Progenitor cell of endocrine pancreas (in vitro differentiated cells): ENCODE measurements around the gene PCBP3. TPM values are rescaled to one million over a fixed set of nuclear protein-coding genes. Genes with fewer than 3 reads are reported as not detected.

Experiments
- DNase-seq: peaks from one replicate; pipeline ENCODE4 v3.0.0; 2021; ENCODE audit warnings: low spot score; ENCODE audit not compliant: unreplicated experiment
- H3K27ac Mint-ChIP-seq: 2 replicates; pipeline ENCODE4 v1.8.0; 2021; ENCODE audit warnings: mild to moderate bottlenecking, moderate library complexity, mixed read lengths
- H3K27me3 Mint-ChIP-seq: 2 replicates; pipeline ENCODE4 v1.8.0; 2021; ENCODE audit warnings: mixed read lengths
- H3K36me3 Mint-ChIP-seq: 2 replicates; pipeline ENCODE4 v1.8.0; 2022; ENCODE audit warnings: mixed read lengths; ENCODE audit not compliant: insufficient read depth
- H3K4me1 Mint-ChIP-seq: 2 replicates; pipeline ENCODE4 v1.8.0; 2021; ENCODE audit warnings: low read depth, mixed read lengths
- H3K4me3 Mint-ChIP-seq: 2 replicates; pipeline ENCODE4 v1.8.0; 2021; ENCODE audit warnings: low read depth, mild to moderate bottlenecking, moderate library complexity, mixed read lengths
- H3K9me3 Mint-ChIP-seq: 2 replicates; pipeline ENCODE4 v1.8.0; 2021; ENCODE audit warnings: low read depth, mixed read lengths
- total RNA-seq: library from RNA; stranded (reverse); gene quantifications from 2 replicates; pipeline ENCODE4 v1.2.1, GENCODE V29; 2021
- TF ChIP-seq, protein P1 (sequence below): fragments of 200-600 bp; sonication (generic); IDR thresholded peaks from one replicate; pipeline ENCODE4 v1.5.0; 2021; ENCODE audit warnings: antibody characterized with exemption, mild to moderate bottlenecking; ENCODE audit not compliant: unreplicated experiment

The PCBP3 gene
- total RNA-seq, 1 donor from 2014 or later: 3.7 TPM

DNA sequence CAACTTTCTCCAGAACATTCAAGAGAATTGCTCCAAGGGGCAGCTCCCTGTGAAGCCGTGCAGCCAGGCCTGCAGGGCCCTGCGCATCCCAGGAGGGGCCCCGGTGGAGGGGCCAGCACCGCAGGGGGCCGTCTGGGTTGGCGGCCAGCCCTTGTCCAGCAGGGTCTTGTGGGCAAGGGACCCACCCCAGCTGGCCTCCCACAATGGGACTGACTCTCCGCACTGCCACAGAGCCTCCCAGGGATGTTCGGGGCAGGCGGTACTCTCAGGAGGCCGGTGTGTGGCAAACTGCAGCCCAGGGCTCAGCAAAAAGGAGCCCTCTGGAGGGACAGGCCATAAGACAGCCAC is 269.9 kb downstream of the PCBP3 start:
- H3K9me3 Mint-ChIP-seq: no peaks in the 10 kb centered on the region
- H3K36me3 Mint-ChIP-seq: no peaks in the 10 kb centered on the region
- no peak overlapping the region for H3K27ac Mint-ChIP-seq
- no peak overlapping the region for H3K4me3 Mint-ChIP-seq
- no peak for DNase-seq
- TF ChIP-seq, protein P1, sequence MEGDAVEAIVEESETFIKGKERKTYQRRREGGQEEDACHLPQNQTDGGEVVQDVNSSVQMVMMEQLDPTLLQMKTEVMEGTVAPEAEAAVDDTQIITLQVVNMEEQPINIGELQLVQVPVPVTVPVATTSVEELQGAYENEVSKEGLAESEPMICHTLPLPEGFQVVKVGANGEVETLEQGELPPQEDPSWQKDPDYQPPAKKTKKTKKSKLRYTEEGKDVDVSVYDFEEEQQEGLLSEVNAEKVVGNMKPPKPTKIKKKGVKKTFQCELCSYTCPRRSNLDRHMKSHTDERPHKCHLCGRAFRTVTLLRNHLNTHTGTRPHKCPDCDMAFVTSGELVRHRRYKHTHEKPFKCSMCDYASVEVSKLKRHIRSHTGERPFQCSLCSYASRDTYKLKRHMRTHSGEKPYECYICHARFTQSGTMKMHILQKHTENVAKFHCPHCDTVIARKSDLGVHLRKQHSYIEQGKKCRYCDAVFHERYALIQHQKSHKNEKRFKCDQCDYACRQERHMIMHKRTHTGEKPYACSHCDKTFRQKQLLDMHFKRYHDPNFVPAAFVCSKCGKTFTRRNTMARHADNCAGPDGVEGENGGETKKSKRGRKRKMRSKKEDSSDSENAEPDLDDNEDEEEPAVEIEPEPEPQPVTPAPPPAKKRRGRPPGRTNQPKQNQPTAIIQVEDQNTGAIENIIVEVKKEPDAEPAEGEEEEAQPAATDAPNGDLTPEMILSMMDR: no peak
- H3K4me1 Mint-ChIP-seq: peaks cover 10% of the 10 kb centered on the region
- no peaks in the 10 kb centered on the region for H3K27me3 Mint-ChIP-seq

GRCh38 chr21:45913886-45914285 is 270.4 kb downstream of the PCBP3 start:
- H3K4me1 Mint-ChIP-seq: peaks cover 10% of the 10 kb centered on the region
- H3K4me3 Mint-ChIP-seq: no peak overlapping the region
- H3K9me3 Mint-ChIP-seq: no peaks in the 10 kb centered on the region
- no peaks in the 10 kb centered on the region for H3K27me3 Mint-ChIP-seq
- DNase-seq: no peak
- no peaks in the 10 kb centered on the region for H3K36me3 Mint-ChIP-seq
- TF ChIP-seq, protein P1: no peak
- no peak overlapping the region for H3K27ac Mint-ChIP-seq

GRCh38 chr21:45914321-45914845 is 270.9 kb downstream of the PCBP3 start:
- no peaks in the 10 kb centered on the region for H3K36me3 Mint-ChIP-seq
- no peak for DNase-seq
- no peaks in the 10 kb centered on the region for H3K9me3 Mint-ChIP-seq
- H3K4me3 Mint-ChIP-seq: no peak overlapping the region
- TF ChIP-seq, protein P1: no peak
- peaks cover 10% of the 10 kb centered on the region for H3K4me1 Mint-ChIP-seq
- no peaks in the 10 kb centered on the region for H3K27me3 Mint-ChIP-seq
- H3K27ac Mint-ChIP-seq: peak overlapping the region; percentile 29

GRCh38 chr21:45916011-45916840 is 272.7 kb downstream of the PCBP3 start:
- Mint-ChIP-seq H3K36me3 (no peaks in the 10 kb centered on the region), H3K4me3 (no peak overlapping the region), H3K27me3 (no peaks in the 10 kb centered on the region), H3K27ac (no peak overlapping the region), H3K4me1 (peaks cover 14% of the 10 kb centered on the region), H3K9me3 (no peaks in the 10 kb centered on the region)
- DNase-seq: no peak
- TF ChIP-seq, protein P1: no peak

GRCh38 chr21:45917241-45917640 is 273.7 kb downstream of the PCBP3 start:
- Mint-ChIP-seq H3K36me3 (no peaks in the 10 kb centered on the region), H3K9me3 (no peaks in the 10 kb centered on the region), H3K4me3 (no peak overlapping the region), H3K4me1 (peaks cover 14% of the 10 kb centered on the region), H3K27ac (peak overlapping the region; percentile 39), H3K27me3 (no peaks in the 10 kb centered on the region)
- no peak for DNase-seq
- TF ChIP-seq, protein P1: no peak
